Hepatocyte (in vitro differentiated cells): ENCODE measurements around the gene GUSB. TPM values are rescaled to one million over a fixed set of nuclear protein-coding genes. Genes with fewer than 3 reads are reported as not detected.

ENCODE experiments used
- DNase-seq: peaks from one replicate; pipeline ENCODE4 v3.0.0-alpha.2; 2016; ENCODE audit warnings: low spot score
- H2AFZ ChIP-seq: fragments of 200-600 bp; sonication (generic); 2 replicates; pipeline ENCODE4 v1.6.0; 2016; ENCODE audit warnings: antibody characterized with exemption, mild to moderate bottlenecking
- H3K27ac ChIP-seq: fragments of 200-600 bp; sonication (generic); 2 replicates; pipeline ENCODE4 v1.5.1; 2016; ENCODE audit warnings: mild to moderate bottlenecking
- H3K27me3 ChIP-seq: fragments of 200-600 bp; sonication (generic); 2 replicates; pipeline ENCODE4 v1.6.1; 2016
- H3K36me3 ChIP-seq: fragments of 200-600 bp; sonication (generic); replicated peaks from 2 replicates; pipeline ENCODE4 v1.5.1; 2016; ENCODE audit warnings: low read depth; ENCODE audit not compliant: insufficient read depth
- H3K4me1 ChIP-seq: fragments of 200-600 bp; sonication (generic); 2 replicates; pipeline ENCODE4 v1.5.1; 2016; ENCODE audit warnings: mild to moderate bottlenecking, moderate library complexity; ENCODE audit not compliant: insufficient read depth
- H3K4me2 ChIP-seq: fragments of 200-600 bp; sonication (generic); 2 replicates; pipeline ENCODE4 v1.6.0; 2016
- H3K4me3 ChIP-seq: fragments of 200-600 bp; sonication (generic); 2 replicates; pipeline ENCODE4 v1.5.1; 2016; ENCODE audit warnings: mild to moderate bottlenecking
- H3K79me2 ChIP-seq: fragments of 200-600 bp; sonication (generic); 2 replicates; pipeline ENCODE4 v1.6.0; 2017; ENCODE audit warnings: mild to moderate bottlenecking
- H3K9me2 ChIP-seq: fragments of 200-600 bp; sonication (generic); replicated peaks from 2 replicates; pipeline ENCODE4 v1.6.0; 2017; ENCODE audit warnings: mild to moderate bottlenecking; ENCODE audit not compliant: insufficient read depth
- H3K9me3 ChIP-seq: fragments of 200-600 bp; sonication (generic); 2 replicates; pipeline ENCODE4 v1.5.1; 2016; ENCODE audit warnings: low read depth, mild to moderate bottlenecking
- H4K20me1 ChIP-seq: fragments of 200-600 bp; sonication (generic); 2 replicates; pipeline ENCODE4 v1.6.0; 2016; ENCODE audit warnings: mild to moderate bottlenecking; ENCODE audit not compliant: insufficient read depth, poor library complexity, severe bottlenecking
- EZH2 ChIP-seq: fragments of 200-600 bp; sonication (generic); IDR thresholded peaks from 2 replicates; pipeline ENCODE4 v1.6.1; 2016; ENCODE audit warnings: antibody characterized with exemption, mild to moderate bottlenecking, borderline replicate concordance
- EZH2phosphoT487 ChIP-seq: fragments of 200-600 bp; sonication (generic); IDR thresholded peaks from one replicate; pipeline ENCODE4 v1.6.1; 2018; ENCODE audit warnings: antibody characterized with exemption, mild to moderate bottlenecking, low read depth, moderate library complexity; ENCODE audit not compliant: unreplicated experiment, severe bottlenecking
- WGBS: methylation state at CpG from one replicate; pipeline ENCODE4 v1.1.6; 2016; ENCODE audit warnings: low lambda C conversion rate; ENCODE audit errors: missing lambda C conversion rate; 5-methylcytosine and 5-hydroxymethylcytosine counted together
- polyA plus RNA-seq: library from polyadenylated mRNA; unstranded; fragments of >200 nt; fragmentation: Nextera tagmentation; extraction: Ambion mirVana; gene quantifications from 2 replicates; pipeline ENCODE4 v1.2.1, GENCODE V29; 2016
- total RNA-seq: library from RNA; depleted of rRNA; stranded (reverse); fragments of >200 nt; gene quantifications from 2 replicates; pipeline ENCODE4 v1.2.3, GENCODE V29; 2014
- TF ChIP-seq, protein P1 (sequence below): fragments of 200-600 bp; sonication (generic); IDR thresholded peaks from 2 replicates; pipeline ENCODE4 v1.5.1; 2016; ENCODE audit warnings: antibody characterized with exemption, mild to moderate bottlenecking; ENCODE audit not compliant: poor library complexity

The GUSB gene
- total and polyA plus RNA-seq, 2 experiments from 2014 or later, result 53.7 to 120 TPM

DNA sequence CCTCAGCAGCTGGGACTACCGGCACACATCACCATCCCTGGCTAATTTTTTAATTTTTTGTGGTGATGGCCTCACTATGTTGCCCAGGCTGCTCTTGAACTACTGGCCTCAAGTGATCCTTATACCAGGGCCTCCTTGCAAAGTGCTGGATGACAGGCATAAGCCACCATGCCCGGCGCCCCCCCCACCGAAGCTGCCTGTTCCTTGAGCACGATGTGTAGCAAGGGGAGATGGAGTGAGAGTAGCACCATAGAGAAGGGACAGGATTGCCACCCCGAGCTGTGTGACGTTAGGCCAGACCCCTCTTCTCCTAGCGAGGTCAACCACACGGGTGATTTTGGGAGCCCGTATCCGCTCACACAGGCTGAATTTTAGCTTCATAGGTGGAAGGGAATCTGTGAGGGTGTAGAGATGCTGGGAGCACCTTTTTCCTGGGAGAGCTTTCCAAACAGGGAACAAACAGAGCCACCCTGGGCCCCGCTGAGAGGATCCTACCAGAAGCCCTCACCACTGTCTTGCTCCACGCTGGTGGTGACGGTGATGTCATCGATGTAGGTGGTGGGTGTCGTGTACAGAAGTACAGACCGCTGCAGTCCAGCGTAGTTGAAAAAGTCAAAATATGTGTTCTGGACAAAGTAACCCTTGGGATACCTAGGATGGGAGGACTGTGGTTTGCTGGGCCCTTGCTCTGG is 3.0 kb downstream of the GUSB start:
- Histone ChIP-seq H3K9me2 (no peaks in the 10 kb centered on the region), H3K4me1 (no peaks in the 10 kb centered on the region), H3K27me3 (no peaks in the 10 kb centered on the region), H3K36me3 (no peaks in the 10 kb centered on the region), H3K4me3 (no peak overlapping the region), H4K20me1 (no peaks in the 10 kb centered on the region), H3K27ac (no peak overlapping the region), H3K9me3 (no peaks in the 10 kb centered on the region), H3K79me2 (peaks cover 21% of the 10 kb centered on the region), H3K4me2 (no peak overlapping the region), H2AFZ (no peak overlapping the region)
- TF ChIP-seq EZH2, result no peak
- TF ChIP-seq EZH2phosphoT487, result no peak
- no peak for DNase-seq
- 96% methylated on average over 18 of the region's 18 CpGs for WGBS

DNA sequence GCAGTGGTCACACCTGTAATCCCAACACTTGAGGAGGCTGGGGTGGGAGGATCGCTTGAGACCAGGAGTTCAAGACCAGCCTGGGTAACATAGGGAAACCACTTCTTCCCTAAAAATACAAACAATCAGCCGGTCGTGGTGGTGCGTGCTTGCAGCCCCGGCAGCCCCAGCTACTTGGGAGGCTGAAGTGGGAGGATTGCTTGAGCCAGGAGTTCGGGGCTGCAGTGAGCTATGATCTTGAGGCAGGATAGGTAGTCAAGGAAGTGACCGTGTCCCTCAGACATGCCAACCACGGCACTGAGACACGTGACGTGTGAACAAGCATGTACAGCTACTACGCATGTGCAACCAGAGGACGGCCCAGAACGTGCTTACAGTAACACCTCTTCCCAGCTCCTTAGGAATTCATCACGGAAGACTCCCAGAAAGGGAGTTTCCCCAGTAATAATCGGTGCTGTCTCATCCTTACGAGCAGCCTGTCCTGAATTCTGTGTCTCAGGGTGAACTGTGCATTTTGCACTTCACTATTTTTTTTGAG is 5.3 kb downstream of the GUSB start:
- Histone ChIP-seq H3K4me1 (no peaks in the 10 kb centered on the region), H2AFZ (no peak overlapping the region), H3K4me3 (no peak overlapping the region), H3K36me3 (no peaks in the 10 kb centered on the region), H3K4me2 (no peak overlapping the region), H3K27ac (no peak overlapping the region), H3K9me3 (no peaks in the 10 kb centered on the region), H4K20me1 (no peaks in the 10 kb centered on the region), H3K9me2 (no peaks in the 10 kb centered on the region), H3K27me3 (no peaks in the 10 kb centered on the region), H3K79me2 (peaks cover 16% of the 10 kb centered on the region)
- TF ChIP-seq EZH2 (no peak), EZH2phosphoT487 (no peak)
- TF ChIP-seq, protein P1, sequence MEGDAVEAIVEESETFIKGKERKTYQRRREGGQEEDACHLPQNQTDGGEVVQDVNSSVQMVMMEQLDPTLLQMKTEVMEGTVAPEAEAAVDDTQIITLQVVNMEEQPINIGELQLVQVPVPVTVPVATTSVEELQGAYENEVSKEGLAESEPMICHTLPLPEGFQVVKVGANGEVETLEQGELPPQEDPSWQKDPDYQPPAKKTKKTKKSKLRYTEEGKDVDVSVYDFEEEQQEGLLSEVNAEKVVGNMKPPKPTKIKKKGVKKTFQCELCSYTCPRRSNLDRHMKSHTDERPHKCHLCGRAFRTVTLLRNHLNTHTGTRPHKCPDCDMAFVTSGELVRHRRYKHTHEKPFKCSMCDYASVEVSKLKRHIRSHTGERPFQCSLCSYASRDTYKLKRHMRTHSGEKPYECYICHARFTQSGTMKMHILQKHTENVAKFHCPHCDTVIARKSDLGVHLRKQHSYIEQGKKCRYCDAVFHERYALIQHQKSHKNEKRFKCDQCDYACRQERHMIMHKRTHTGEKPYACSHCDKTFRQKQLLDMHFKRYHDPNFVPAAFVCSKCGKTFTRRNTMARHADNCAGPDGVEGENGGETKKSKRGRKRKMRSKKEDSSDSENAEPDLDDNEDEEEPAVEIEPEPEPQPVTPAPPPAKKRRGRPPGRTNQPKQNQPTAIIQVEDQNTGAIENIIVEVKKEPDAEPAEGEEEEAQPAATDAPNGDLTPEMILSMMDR, result no peak
- 97% methylated on average over 16 of the region's 16 CpGs for WGBS
- no peak for DNase-seq

DNA sequence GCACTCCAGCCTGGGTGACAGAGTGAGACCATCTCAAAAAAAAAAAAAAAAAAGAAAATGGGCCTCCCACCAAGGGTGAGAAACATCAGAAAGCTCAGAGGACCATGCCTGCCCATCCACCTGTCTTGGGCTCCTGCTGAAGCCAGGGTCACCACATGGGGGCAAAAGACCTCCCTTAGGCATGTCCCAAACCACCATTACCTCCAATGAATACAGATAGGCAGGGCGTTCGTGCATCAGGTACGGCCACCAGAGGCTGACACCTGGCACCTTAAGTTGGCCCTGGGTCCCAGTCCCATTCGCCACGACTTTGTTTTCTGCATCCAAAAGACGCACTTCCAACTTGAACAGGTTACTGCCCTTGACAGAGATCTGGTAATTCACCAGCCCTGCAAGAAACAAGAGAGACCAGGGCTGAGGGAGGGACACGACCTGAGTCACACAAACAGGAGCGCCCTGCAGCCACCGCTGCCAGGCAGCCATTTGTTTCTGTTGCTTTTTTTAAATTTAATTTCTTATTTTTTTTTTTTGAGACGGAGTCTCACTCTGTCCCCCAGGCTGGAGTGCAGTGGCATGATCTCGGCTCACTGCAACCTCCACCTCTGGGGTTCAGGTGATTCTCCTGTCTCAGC is 6.1 kb downstream of the GUSB start:
- Histone ChIP-seq H3K4me1 (no peaks in the 10 kb centered on the region), H2AFZ (no peak overlapping the region), H3K9me3 (no peaks in the 10 kb centered on the region), H3K9me2 (no peaks in the 10 kb centered on the region), H3K27ac (no peak overlapping the region), H3K79me2 (peaks cover 8% of the 10 kb centered on the region), H3K36me3 (no peaks in the 10 kb centered on the region), H3K4me2 (no peak overlapping the region), H4K20me1 (no peaks in the 10 kb centered on the region), H3K4me3 (no peak overlapping the region), H3K27me3 (no peaks in the 10 kb centered on the region)
- TF ChIP-seq, protein P1, result no peak
- no peak for TF ChIP-seq EZH2phosphoT487
- TF ChIP-seq EZH2, result no peak
- 95% methylated on average over 11 of the region's 11 CpGs for WGBS
- DNase-seq, result no peak

DNA sequence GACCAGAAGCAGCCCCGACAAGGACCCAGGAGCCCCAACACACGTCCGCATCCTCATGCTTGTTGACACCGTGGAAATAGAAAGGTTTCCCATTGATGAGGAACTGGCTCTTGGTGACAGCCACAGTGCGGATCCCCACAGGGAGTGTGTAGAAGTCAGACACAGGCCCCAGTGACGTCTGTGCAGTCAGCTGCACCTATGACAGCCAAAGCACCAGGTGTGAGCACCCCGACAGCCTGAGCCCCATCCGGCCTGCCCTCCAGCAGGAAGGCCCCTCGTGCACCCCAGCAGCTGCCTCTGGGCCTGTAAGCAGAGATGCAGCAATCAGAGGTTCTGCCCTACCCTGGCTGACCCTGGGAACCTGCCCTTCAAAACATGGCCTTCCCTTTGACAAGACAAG is 7.1 kb downstream of the GUSB start:
- WGBS, result 93% methylated on average over 9 of the region's 9 CpGs
- Histone ChIP-seq H3K4me1 (no peaks in the 10 kb centered on the region), H3K36me3 (no peaks in the 10 kb centered on the region), H2AFZ (no peak overlapping the region), H3K9me2 (no peaks in the 10 kb centered on the region), H3K4me3 (no peak overlapping the region), H3K9me3 (no peaks in the 10 kb centered on the region), H4K20me1 (no peaks in the 10 kb centered on the region), H3K79me2 (no peaks in the 10 kb centered on the region), H3K27me3 (no peaks in the 10 kb centered on the region), H3K4me2 (no peak overlapping the region), H3K27ac (no peak overlapping the region)
- DNase-seq, result no peak
- TF ChIP-seq EZH2 (no peak), EZH2phosphoT487 (no peak)
- TF ChIP-seq, protein P1, result no peak
